ENCODE data around the gene TRIM38.

GRCh38 chr6:26017632-26017966 lies 55.0 kb downstream of the TRIM38 start:
- TF ChIP-seq POLR2A (IDR thresholded peaks at IDR 0.05) (peak in 1 of 2 donors; percentile 91), CTCF (IDR thresholded peaks at IDR 0.05) (peak in 3 of 6 experiments; percentile 16 to 54 (median 53))
